Activated CD4-positive, alpha-beta T cell treated with anti-CD3 and anti-CD28 coated beads for 24 hours (primary cell): ENCODE results near the gene LRRC4C.

Experiments used
- DNase-seq, 2 donors: peaks; one replicate each; pipeline ENCODE4 v3.0.0-alpha.2; 2020; ENCODE audit warnings: low read depth in 2 of 2

The LRRC4C gene

GRCh38 chr11:40467771-40468170 lies 991.7 kb downstream of the LRRC4C start:
- DNase-seq, result no peak

- no peak for DNase-seq
Observed at GRCh38 chr11:40445391-40445790, 1014.1 kb downstream of the LRRC4C start.

GRCh38 chr11:40444151-40444550 lies 1015.3 kb downstream of the LRRC4C start:
- DNase-seq, result no peak

GRCh38 chr11:40435344-40435743 lies 1024.1 kb downstream of the LRRC4C start:
- DNase-seq, result no peak

GRCh38 chr11:40434926-40435325 lies 1024.5 kb downstream of the LRRC4C start:
- no peak for DNase-seq

GRCh38 chr11:40432358-40432757 lies 1027.1 kb downstream of the LRRC4C start:
- DNase-seq, result no peak

GRCh38 chr11:40425168-40425567 lies 1034.3 kb downstream of the LRRC4C start:
- no peak for DNase-seq

- DNase-seq, result no peak
Observed at GRCh38 chr11:40421208-40421981, 1038.1 kb downstream of the LRRC4C start.

GRCh38 chr11:40417627-40418026 lies 1041.8 kb downstream of the LRRC4C start:
- no peak for DNase-seq

GRCh38 chr11:40407355-40407754 lies 1052.1 kb downstream of the LRRC4C start:
- DNase-seq, result no peak

GRCh38 chr11:40405614-40406013 lies 1053.8 kb downstream of the LRRC4C start:
- DNase-seq, result no peak

- DNase-seq, result no peak
Observed at GRCh38 chr11:40403321-40403720, 1056.1 kb downstream of the LRRC4C start.

- no peak for DNase-seq
Observed at GRCh38 chr11:40401132-40401853, 1058.2 kb downstream of the LRRC4C start.

- no peak for DNase-seq
Observed at GRCh38 chr11:40397141-40397540, 1062.3 kb downstream of the LRRC4C start.

GRCh38 chr11:40393511-40393910 lies 1065.9 kb downstream of the LRRC4C start:
- no peak for DNase-seq

- no peak for DNase-seq
Observed at GRCh38 chr11:40391679-40392078, 1067.8 kb downstream of the LRRC4C start.

GRCh38 chr11:40388097-40388818 lies 1071.2 kb downstream of the LRRC4C start:
- no peak for DNase-seq

- no peak for DNase-seq
Observed at GRCh38 chr11:40387240-40387980, 1072.0 kb downstream of the LRRC4C start.

- DNase-seq, result no peak
Observed at GRCh38 chr11:40384991-40385390, 1074.5 kb downstream of the LRRC4C start.

- no peak for DNase-seq
Observed at GRCh38 chr11:40381481-40381880, 1078.0 kb downstream of the LRRC4C start.

- DNase-seq, result no peak
Observed at GRCh38 chr11:40380835-40381234, 1078.6 kb downstream of the LRRC4C start.

- DNase-seq, result no peak
Observed at GRCh38 chr11:40376331-40376730, 1083.1 kb downstream of the LRRC4C start.
